Esophagus (tissue), 2 donors: ENCODE measurements around the gene CDC20. TPM values are rescaled to one million over a fixed set of nuclear protein-coding genes. Genes with fewer than 3 reads are reported as not detected.
"Not testable (repeated sequence)": the region's sequence is repeated elsewhere in the genome, so short reads cannot be mapped to it uniquely, and the experiment has no call there.

Experiments used
- H3K27ac ChIP-seq, 2 donors: one replicate each; pipeline ENCODE4 v1.5.1; 2013; ENCODE audit warnings: low read depth in 2 of 2, mild to moderate bottlenecking in 2 of 2, inconsistent platforms in 1 of 2, low read length in 1 of 2, moderate library complexity in 1 of 2
- H3K27me3 ChIP-seq, 2 donors: one replicate each; pipeline ENCODE4 v1.6.1; 2013; ENCODE audit warnings: low read length in 2 of 2, control low read depth in 1 of 2, mild to moderate bottlenecking in 1 of 2; ENCODE audit not compliant: insufficient read depth in 2 of 2, control insufficient read depth in 1 of 2
- H3K36me3 ChIP-seq, 2 donors: one replicate each; pipeline ENCODE4 v1.6.1; 2013; ENCODE audit warnings: low read length in 1 of 2; ENCODE audit not compliant: control insufficient read depth in 2 of 2, insufficient read depth in 2 of 2
- H3K4me1 ChIP-seq, 2 donors: one replicate each; pipeline ENCODE4 v1.6.1; 2013; ENCODE audit warnings: low read length in 1 of 2; ENCODE audit not compliant: control insufficient read depth in 2 of 2, insufficient read depth in 2 of 2
- H3K4me3 ChIP-seq, 2 donors: one replicate each; pipeline ENCODE4 v1.5.1; 2013; ENCODE audit warnings: low read length in 2 of 2, mild to moderate bottlenecking in 2 of 2, low read depth in 1 of 2, moderate library complexity in 1 of 2
- H3K9me3 ChIP-seq, 2 donors: one replicate each; pipeline ENCODE4 v1.6.1; 2013; ENCODE audit warnings: mild to moderate bottlenecking in 2 of 2, low read depth in 1 of 2, low read length in 1 of 2, moderate library complexity in 1 of 2; ENCODE audit not compliant: control insufficient read depth in 2 of 2, insufficient read depth in 1 of 2
- WGBS, 2 donors: extraction: QIAGEN DNeasy Blood & Tissue Kit; methylation state at CpG; one replicate each; pipeline ENCODE4 v1.1.7; 2013; 5-methylcytosine and 5-hydroxymethylcytosine counted together
- polyA plus RNA-seq, 2 donors: library from polyadenylated mRNA; stranded (reverse); fragments of 200-250 nt; gene quantifications; one replicate each; pipeline ENCODE4 v1.2.3, GENCODE V29; 2013
- donor health status: healthy with polysubstance abuse.
- donor health status: Bipolar disorder and iron deficiency.

CDC20 gene
- polyA plus RNA-seq, 2 donors: 33.1 to 42.8 TPM

DNA sequence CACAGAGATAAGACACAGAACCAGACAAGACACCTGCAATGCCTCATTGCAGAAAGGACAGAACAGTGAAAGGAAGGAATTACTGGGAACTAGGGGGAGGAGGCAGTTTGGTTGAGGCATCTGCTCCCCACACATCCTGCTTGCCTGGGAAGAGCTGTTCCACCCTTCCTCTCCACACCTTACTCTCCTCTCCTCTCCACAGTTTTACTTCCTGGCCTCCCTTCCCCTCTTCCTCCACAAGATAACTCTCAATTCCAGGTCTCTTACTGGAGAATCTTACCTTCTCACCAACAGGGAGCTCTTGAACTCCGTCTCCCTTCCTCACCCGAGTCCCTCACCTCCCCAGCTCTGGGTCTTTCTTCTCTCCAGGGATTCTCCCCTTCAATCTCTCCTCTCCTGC lies 6.9 kb downstream of the CDC20 start:
- Histone ChIP-seq H3K4me3 (peak overlapping the region; percentile 80 to 81), H3K27me3 (no peaks in the 10 kb centered on the region), H3K27ac (peak overlapping the region; percentile 98 to 99), H3K4me1 (peaks cover 12 to 24% of the 10 kb centered on the region in 2 donors), H3K9me3 (no peaks in the 10 kb centered on the region), H3K36me3 (peaks cover 23 to 29% of the 10 kb centered on the region in 2 donors)
- 69 to 74% methylated on average over 2 of the region's 2 CpGs for WGBS, 2 donors

DNA sequence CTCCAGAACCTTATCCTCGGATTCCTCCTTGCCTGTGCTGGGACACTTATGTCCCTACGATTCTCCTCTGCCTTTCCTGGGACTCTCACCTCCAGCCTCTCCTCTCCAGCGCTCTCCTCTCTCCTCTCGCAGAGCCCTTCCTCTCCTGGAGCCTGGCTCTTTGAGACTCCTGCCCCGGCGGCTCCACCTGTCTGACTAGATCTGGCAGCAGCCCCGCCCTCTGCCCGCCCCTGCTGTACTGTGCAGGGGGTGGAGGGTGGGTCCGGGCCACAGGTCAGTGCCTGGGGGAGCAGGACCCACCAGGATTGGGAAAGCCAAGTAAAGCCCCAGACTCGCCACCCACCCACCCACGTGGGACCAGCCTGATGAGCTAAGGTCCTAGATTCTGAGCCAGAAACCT lies 7.4 kb downstream of the CDC20 start:
- 33 to 36% methylated on average over 11 of the region's 11 CpGs for WGBS, 2 donors
- peak overlapping the region; percentile 98 to 99 for H3K27ac ChIP-seq
- no peaks in the 10 kb centered on the region for H3K9me3 ChIP-seq
- peaks cover 12 to 20% of the 10 kb centered on the region in 2 donors for H3K4me1 ChIP-seq
- H3K36me3 ChIP-seq: peaks cover 23 to 24% of the 10 kb centered on the region in 2 donors
- H3K27me3 ChIP-seq: no peaks in the 10 kb centered on the region
- peak overlapping the region; percentile 80 to 81 for H3K4me3 ChIP-seq

GRCh38 chr1:43366601-43367025 lies 7.8 kb downstream of the CDC20 start:
- Histone ChIP-seq H3K36me3 (peaks cover 23% of the 10 kb centered on the region in 2 donors), H3K4me3 (peak overlapping the region; percentile 80 to 81), H3K27ac (peak overlapping the region; percentile 98 to 99), H3K27me3 (no peaks in the 10 kb centered on the region), H3K9me3 (no peaks in the 10 kb centered on the region), H3K4me1 (peaks cover 12 to 20% of the 10 kb centered on the region in 2 donors)
- 8 to 14% methylated on average over 5 of the region's 5 CpGs for WGBS, 2 donors

DNA sequence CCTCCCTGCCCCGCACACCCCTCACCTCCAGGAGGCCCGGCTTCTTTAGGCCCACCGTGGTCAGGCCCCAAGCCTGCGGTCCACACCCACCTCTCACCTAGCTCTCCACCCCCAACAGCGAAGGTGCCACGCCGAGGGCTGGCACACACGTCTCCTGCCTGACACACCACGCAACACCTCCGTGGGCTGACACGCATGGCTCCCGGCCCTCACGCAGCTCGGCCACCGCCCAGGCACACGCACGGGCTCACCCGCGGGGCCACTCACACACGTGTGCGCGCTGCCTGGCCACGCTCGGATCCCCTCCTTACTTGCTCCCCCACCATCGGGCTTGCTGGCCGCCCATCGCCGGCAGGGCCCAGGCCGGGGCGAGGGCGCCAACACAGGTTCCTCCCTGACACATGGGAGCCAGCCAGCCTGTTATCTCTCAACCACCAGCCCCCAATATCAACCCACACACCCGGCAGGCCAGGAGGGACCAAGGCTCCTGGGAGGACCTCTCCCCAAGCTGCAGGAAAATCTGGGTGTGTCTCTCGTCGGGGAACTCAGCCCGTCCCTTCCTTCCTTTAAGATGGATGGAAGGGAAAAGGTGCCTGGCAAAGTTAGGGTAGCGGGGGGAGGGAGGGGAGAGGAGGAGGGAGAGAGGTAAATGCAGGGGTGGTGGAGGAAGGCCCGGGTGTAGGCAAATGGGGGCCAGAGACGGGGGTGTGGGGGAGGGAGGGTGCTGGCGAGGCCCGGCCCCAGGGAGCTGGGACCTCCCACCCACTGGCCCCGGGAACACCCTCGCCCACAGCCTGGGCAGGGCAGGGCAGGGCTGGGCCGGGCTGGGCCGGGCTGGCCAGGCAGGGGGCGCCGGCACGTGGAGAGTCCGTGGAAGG lies 8.5 kb downstream of the CDC20 start:
- Histone ChIP-seq H3K4me1 (peaks cover 12 to 20% of the 10 kb centered on the region in 2 donors), H3K9me3 (no peaks in the 10 kb centered on the region), H3K36me3 (peaks cover 23% of the 10 kb centered on the region in 2 donors), H3K27ac (peak overlapping the region; percentile 98 to 99), H3K27me3 (no peaks in the 10 kb centered on the region), H3K4me3 (peak overlapping the region; percentile 80 to 81)
- WGBS, 2 donors: 1 to 3% methylated on average over 44 to 48 of the region's 48 CpGs

DNA sequence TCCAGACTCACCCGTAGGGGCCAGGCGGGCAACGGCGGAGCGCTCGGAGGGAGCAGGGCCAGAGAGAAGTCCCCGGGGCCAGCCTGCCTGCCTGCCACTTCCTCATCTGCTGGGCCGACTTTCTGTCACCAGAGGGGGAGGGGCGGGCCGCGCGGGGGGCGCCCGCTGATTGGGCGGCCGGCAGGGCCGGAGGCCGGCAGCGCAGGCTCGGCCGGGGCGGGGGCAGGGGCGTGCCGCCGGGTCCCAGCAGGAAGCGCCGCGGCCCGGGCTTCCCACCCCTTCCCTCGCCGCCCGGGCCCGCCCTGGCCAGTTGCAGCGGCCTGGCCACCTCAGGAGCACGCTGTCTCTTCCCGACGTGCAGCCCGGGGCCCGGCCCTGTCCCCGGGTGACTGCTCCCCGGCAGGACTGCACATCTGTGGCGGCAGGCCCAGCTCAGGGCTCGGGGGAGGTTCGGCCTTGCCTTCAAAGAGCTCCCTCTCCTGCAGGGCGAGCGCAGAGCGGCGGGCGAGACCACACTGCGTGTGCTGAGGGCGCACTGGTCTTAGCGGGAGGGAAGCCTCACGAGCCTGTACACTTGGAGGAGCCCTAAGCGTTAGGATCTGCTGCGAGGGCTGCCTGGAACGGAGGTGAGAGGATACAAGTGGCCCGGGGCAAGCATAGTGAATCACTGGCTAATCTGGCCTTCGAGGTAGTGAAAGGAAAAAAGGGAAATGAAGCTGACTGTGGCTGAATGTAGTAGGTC lies 9.3 kb downstream of the CDC20 start, which contains the start of gene ELOVL1:
Gene ELOVL1, minus strand, starts transcription at position 108 of the 742 bp plus-strand sequence. CDS start 2,402 bp downstream, outside the sequence.
- no peaks in the 10 kb centered on the region for H3K9me3 ChIP-seq
- peak within 1 kb of the TSS; percentile 80 to 81 for H3K4me3 ChIP-seq
- no peaks in the 10 kb centered on the region for H3K27me3 ChIP-seq
- H3K27ac ChIP-seq: peak within 1 kb of the TSS; percentile 98 to 99
- peaks cover 9 to 20% of the 10 kb centered on the region in 2 donors for H3K4me1 ChIP-seq
- H3K36me3 ChIP-seq: peaks cover 19 to 20% of the 10 kb centered on the region in 2 donors
- WGBS, 2 donors: 0% methylated on average over 46 to 58 of the region's 58 CpGs

- Histone ChIP-seq H3K9me3 (no peaks in the 10 kb centered on the region), H3K27me3 (no peaks in the 10 kb centered on the region), H3K4me1 (peaks cover 9 to 22% of the 10 kb centered on the region in 2 donors), H3K27ac (peak overlapping the region; percentile 98 to 99), H3K36me3 (peaks cover 14 to 18% of the 10 kb centered on the region in 2 donors), H3K4me3 (peak overlapping the region; percentile 5 to 80)
- 15 to 18% methylated on average over 6 of the region's 6 CpGs for WGBS, 2 donors
Observed at GRCh38 chr1:43368646-43369020, 9.9 kb downstream of the CDC20 start.

DNA sequence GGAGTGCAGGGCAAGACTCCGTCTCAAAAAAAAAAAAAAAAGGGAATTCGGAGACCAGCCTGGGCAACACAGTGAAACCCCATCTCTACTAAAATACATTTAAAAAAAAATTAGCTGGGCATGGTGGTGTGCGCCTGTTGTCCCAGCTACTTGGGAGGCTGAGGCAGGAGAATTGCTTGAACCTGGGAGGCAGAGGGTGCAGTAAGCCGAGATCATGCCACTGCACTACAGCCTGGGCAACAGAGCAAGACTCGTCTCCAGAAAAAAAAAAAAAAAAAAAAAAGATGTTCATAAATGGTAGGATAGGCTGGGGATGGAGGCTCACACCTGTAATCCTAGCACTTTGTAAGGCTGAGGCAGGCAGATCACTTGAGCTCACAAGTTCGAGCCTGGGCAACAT lies 11.0 kb downstream of the CDC20 start:
- H3K27me3 ChIP-seq, H3K36me3 ChIP-seq, H3K9me3 ChIP-seq, H3K4me3 ChIP-seq, H3K27ac ChIP-seq: not testable (repeated sequence)
- peaks cover 9 to 18% of the 10 kb centered on the region in 2 donors for H3K4me1 ChIP-seq
- 92 to 97% methylated on average over 6 of the region's 6 CpGs for WGBS, 2 donors

GRCh38 chr1:43370564-43370963 lies 11.8 kb downstream of the CDC20 start:
- Histone ChIP-seq H3K9me3 (no peaks in the 10 kb centered on the region), H3K27ac (no peak overlapping the region), H3K36me3 (no peaks in the 10 kb centered on the region), H3K4me3 (no peak overlapping the region), H3K27me3 (no peaks in the 10 kb centered on the region), H3K4me1 (peaks cover 9 to 16% of the 10 kb centered on the region in 2 donors)
- 82 to 88% methylated on average over 4 of the region's 4 CpGs for WGBS, 2 donors

DNA sequence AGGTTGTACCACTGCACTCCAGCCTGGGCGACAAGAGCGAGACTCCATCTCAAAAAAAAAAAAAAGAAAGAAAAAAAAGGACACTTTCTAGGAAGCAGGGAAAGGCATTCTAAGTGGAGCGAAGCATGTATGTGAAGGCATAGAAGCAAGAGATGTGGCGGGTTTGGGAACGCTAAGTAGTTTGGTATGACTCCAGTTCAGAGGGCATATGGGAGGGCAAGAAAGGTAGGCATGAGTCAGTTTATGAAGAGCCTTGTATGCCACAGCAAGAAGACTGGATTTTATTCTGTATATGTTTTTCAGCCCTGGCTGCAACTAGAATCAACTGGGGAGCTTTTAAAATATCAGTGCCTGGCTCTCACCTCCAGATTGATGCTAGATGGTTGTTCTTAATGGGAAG lies 13.4 kb downstream of the CDC20 start:
- WGBS, 2 donors: 96 to 99% methylated on average over 5 of the region's 5 CpGs
- H3K9me3 ChIP-seq: no peaks in the 10 kb centered on the region
- H3K27me3 ChIP-seq: no peaks in the 10 kb centered on the region
- peaks cover 4 to 7% of the 10 kb centered on the region in 2 donors for H3K4me1 ChIP-seq
- peak overlapping the region in 1 of 2 donors; percentile 1 for H3K27ac ChIP-seq
- no peaks in the 10 kb centered on the region for H3K36me3 ChIP-seq
- no peak overlapping the region for H3K4me3 ChIP-seq
